NCI-H748 (cell line): ENCODE data around the gene AJUBA.
A peak's percentile ranks its signal among the peaks of the same experiment; 100 is the strongest.
"Not testable (repeated sequence)": the region's sequence is repeated elsewhere in the genome, so short reads cannot be mapped to it uniquely, and the experiment has no call there.

Source experiments
- DNase-seq: peaks from one replicate; lab custom pipeline; 2025; ENCODE audit not compliant: unreplicated experiment; lab: John Stamatoyannopoulos, UW

AJUBA gene

GRCh38 chr14:23006544-23007419 is 24.4 kb upstream of the AJUBA start:
- DNase-seq, result peak; percentile 98

- no peak for DNase-seq
Observed at GRCh38 chr14:23006188-23006534, 23.8 kb upstream of the AJUBA start.

- no peak for DNase-seq
Observed at GRCh38 chr14:23005451-23006187, 23.3 kb upstream of the AJUBA start.

- DNase-seq, result not testable (repeated sequence)
Observed at GRCh38 chr14:23004274-23004673, 21.9 kb upstream of the AJUBA start.

GRCh38 chr14:23002592-23002991 is 20.2 kb upstream of the AJUBA start:
- DNase-seq, result no peak

- no peak for DNase-seq
Observed at GRCh38 chr14:23000860-23001259, 18.5 kb upstream of the AJUBA start.

GRCh38 chr14:22998329-22999012 is 16.1 kb upstream of the AJUBA start:
- DNase-seq, result no peak

GRCh38 chr14:22997676-22998323 is 15.4 kb upstream of the AJUBA start:
- DNase-seq, result no peak

- DNase-seq, result no peak
Observed at GRCh38 chr14:22996768-22997654, 14.7 kb upstream of the AJUBA start.

GRCh38 chr14:22995889-22996625 is 13.7 kb upstream of the AJUBA start:
- no peak for DNase-seq

GRCh38 chr14:22994762-22995275 is 12.5 kb upstream of the AJUBA start:
- peak; percentile 29 for DNase-seq

GRCh38 chr14:22993517-22993916 is 11.2 kb upstream of the AJUBA start:
- DNase-seq, result no peak

- no peak for DNase-seq
Observed at GRCh38 chr14:22991852-22992251, 9.5 kb upstream of the AJUBA start.

GRCh38 chr14:22987291-22987690 is 4.9 kb upstream of the AJUBA start:
- DNase-seq, result no peak

GRCh38 chr14:22986508-22987054 is 4.2 kb upstream of the AJUBA start:
- peak; percentile 79 for DNase-seq

GRCh38 chr14:22985894-22986507 is 3.6 kb upstream of the AJUBA start:
- DNase-seq, result no peak

- no peak for DNase-seq
Observed at GRCh38 chr14:22984959-22985658, 2.8 kb upstream of the AJUBA start.

- DNase-seq, result peak; percentile 29
Observed at GRCh38 chr14:22981876-22982476, 375 bp downstream of the AJUBA start.
